AG20443 (cell line): Measurements from ENCODE around the gene BPIFB4.

Experiments used
- DNase-seq: peaks from one replicate; pipeline ENCODE4 v3.0.0; 2012; ENCODE audit warnings: low spot score, mixed read lengths

Gene BPIFB4

GRCh38 chr20:33062105-33062824 lies 17.2 kb upstream of the BPIFB4 start:
- no peak for DNase-seq

DNA sequence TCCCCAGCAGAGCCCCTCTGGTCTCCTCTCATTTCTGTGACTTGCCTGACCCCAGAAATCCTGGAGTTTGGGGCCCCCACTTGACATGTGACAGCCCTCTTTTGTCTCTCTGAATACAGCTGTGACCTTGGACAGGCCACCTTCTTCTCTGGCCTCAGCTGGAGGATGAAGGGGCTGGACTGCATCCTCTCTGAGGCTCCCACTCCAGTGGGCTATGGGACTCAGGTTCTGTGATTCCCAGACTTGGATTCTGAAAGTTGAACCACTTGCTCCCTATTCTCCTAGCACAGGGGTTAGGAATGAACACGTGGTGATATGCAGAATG lies 16.7 kb upstream of the BPIFB4 start:
- DNase-seq = no peak

- DNase-seq = no peak
Observed at GRCh38 chr20:33063271-33063670, 16.2 kb upstream of the BPIFB4 start.

- DNase-seq = no peak
Observed at GRCh38 chr20:33064572-33065287, 14.7 kb upstream of the BPIFB4 start.

- no peak for DNase-seq
Observed at GRCh38 chr20:33065785-33066184, 13.7 kb upstream of the BPIFB4 start.

GRCh38 chr20:33067806-33068205 lies 11.6 kb upstream of the BPIFB4 start:
- no peak for DNase-seq

- no peak for DNase-seq
Observed at GRCh38 chr20:33068251-33068939, 11.0 kb upstream of the BPIFB4 start.

DNA sequence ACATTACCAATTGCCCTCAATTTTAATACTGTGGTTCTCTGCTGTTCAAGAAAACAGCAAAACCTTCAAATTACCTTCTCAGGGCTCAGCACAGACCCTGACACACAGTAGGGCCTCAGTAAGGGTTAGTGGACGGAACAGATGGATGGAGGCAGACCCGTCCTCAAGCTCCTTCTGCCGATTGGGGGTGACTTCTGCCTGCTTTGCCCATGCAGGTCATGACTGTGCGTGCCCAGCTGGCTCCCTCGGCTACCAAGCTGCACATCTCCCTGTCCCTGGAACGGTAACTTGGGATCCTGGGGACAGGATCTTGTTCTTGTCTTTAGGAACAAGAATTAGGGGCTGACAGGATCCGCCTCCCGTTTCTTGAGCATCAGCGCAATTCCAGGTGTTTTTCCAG lies 9.8 kb upstream of the BPIFB4 start:
- DNase-seq = no peak

- DNase-seq = no peak
Observed at GRCh38 chr20:33070111-33071053, 9.1 kb upstream of the BPIFB4 start.

GRCh38 chr20:33071198-33071597 lies 8.2 kb upstream of the BPIFB4 start:
- no peak for DNase-seq

DNA sequence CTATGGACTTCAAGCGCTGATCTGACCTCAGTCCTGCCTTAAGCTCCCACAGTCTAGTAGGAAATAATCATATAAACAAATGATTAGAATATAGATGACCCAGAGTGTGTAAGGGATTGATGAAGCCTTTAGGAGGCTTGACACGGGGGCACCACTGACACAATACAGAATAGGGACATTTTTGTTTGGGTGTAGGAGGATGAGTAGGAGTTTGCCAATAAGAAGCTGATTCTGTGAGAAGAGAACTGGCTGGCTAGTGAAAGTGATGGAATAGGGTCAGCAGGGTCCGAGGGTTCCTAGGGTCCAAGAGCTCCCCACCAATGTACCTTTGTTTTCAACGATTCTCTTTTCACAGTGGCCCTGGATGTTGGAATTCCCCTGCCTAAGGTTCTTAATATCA lies 7.1 kb upstream of the BPIFB4 start:
- no peak for DNase-seq

DNA sequence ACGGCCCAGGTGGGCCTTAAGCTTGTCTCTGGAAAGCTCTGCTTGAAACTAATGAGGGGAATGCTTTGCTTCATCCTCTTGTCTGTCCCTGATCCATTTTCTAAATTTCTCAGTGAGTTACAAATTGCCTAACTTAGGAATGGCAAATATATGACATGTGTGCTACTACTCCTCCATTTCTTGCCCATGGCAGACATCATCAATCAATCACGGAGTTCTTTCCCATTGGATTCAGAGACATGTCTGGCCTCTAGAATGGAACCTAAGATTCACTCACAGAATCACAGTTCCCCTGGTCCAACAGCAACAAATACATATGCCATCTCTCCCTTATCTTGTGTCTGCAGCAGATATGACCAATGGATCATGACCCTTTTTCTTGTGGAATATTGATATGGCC lies 6.6 kb upstream of the BPIFB4 start:
- no peak for DNase-seq

DNA sequence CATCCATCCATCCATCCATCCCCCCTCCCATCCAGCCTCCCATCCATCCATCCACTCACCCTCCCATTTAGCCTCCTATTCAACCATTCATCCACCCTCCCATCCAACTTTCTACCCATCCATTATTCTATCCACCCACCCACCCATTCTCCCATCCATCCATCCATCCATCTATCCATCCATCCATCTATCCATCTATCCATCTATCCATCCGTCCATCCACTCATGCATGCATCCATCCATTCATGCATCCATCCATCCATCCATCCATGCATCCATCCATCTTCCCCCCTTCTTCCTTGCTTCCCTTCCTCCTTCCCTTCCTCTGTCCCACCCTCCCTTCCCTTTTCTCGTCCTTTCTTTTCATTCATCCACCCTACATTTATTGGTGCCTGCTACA lies 4.8 kb upstream of the BPIFB4 start:
- DNase-seq = no peak

GRCh38 chr20:33075281-33075680 lies 4.2 kb upstream of the BPIFB4 start:
- no peak for DNase-seq

- DNase-seq = no peak
Observed at GRCh38 chr20:33076662-33077372, 2.6 kb upstream of the BPIFB4 start.

DNA sequence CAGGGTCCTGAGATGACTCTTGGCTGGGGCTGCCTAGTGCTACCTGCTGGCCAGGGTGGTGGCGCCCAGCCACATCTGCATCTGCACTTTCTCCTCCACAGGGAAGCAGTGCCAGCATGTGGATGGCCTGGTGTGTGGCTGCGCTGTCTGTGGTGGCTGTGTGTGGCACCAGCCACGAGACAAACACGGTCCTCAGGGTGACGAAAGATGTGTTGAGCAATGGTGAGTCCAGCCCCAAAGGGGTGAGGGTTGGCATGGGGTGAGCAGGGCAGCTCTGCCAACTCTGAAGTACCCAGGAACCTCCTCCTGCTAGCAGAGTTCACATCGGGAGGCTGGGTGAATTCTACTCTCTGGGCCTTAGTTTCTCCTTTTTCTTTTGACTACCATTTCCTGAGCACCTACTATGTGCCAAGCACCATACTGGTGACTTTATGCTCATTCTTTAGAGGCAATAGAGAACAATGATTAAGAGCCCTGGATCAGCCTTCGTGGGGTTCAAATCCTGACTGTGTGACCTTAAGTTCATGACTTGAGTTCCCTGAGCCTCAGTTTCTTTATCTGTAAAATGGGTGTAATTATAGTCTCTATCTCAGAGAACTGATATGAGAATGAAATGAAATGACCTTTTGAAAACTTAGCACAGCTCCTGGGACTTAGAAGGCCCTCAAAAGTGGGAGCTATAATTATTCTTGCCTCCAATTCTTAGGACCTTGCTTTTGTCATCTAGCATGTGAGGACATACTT lies 2.1 kb downstream of the BPIFB4 start:
- DNase-seq = no peak

DNA sequence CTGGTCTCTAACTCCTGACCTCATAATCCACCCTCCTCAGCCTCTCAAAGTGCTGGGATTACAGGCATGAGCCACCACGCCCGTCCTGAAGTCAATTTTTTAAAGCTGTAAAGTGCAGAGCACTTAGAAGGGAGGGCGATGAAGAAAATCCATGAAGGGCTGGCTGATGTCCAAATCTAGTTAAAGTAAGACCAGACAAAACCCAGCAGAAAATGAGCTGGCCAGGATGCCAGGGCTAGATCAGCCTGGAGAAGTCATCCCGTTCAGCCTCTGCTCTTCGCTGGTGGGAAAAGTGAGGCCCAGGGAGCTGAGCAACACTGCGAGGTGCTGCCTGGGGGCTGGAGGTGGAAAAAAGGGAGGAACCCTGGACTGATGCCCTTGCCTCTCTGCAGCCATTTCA lies 3.1 kb downstream of the BPIFB4 start:
- no peak for DNase-seq

- DNase-seq = no peak
Observed at GRCh38 chr20:33083544-33084340, 4.3 kb downstream of the BPIFB4 start.

GRCh38 chr20:33084722-33085121 lies 5.3 kb downstream of the BPIFB4 start:
- DNase-seq = no peak
